IMR-90 (cell line): ENCODE results near the gene SLC25A33. TPM values are rescaled to one million over a fixed set of nuclear protein-coding genes. Genes with fewer than 3 reads are reported as not detected.

Experiments used
- ATAC-seq: fragments of 200-7000 bp; cut with Tn5 transposase; 2 replicates; pipeline ENCODE4 v1.9.1; 2020; ENCODE audit warnings: low read depth, mild to moderate bottlenecking, moderate library complexity
- BruUV-seq: library from RNA; stranded (reverse); fragments of 400-500 nt; replicated peaks from 2 replicates; lab custom pipeline; 2021; lab: Mats Ljungman, UMichigan
- CTCF ChIA-PET: fragments of 300-600 bp; formaldehyde crosslinking; extraction: SDS; loops from one replicate; lab custom pipeline; 2021; ENCODE audit warnings: antibody characterized with exemption; lab: Yijun Ruan, JAX
- POLR2A ChIA-PET: fragments of 300-600 bp; sonication (Branson Sonifier 250); formaldehyde crosslinking; loops from one replicate; lab custom pipeline; 2022; ENCODE audit warnings: antibody characterized with exemption; ENCODE audit not compliant: unreplicated experiment; lab: Charles Lee
- DNase-seq: peaks from one replicate; pipeline ENCODE4 v3.0.0; 2013
- H2AFZ ChIP-seq: replicated peaks from 2 replicates; pipeline ENCODE3; 2013; ENCODE audit warnings: low read length, mild to moderate bottlenecking; ENCODE audit not compliant: poor library complexity
- H2AK5ac ChIP-seq: 2 replicates; pipeline ENCODE4 v1.6.1; 2013; ENCODE audit warnings: low read depth, low read length, inconsistent platforms
- H2AK9ac ChIP-seq: replicated peaks from 2 replicates; pipeline ENCODE3; 2013; ENCODE audit warnings: mild to moderate bottlenecking, low read depth, low read length, moderate library complexity; ENCODE audit not compliant: poor library complexity
- H2BK120ac ChIP-seq: 2 replicates; pipeline ENCODE4 v1.6.1; 2013; ENCODE audit warnings: low read depth, low read length, inconsistent platforms
- H2BK15ac ChIP-seq: 3 replicates; pipeline ENCODE4 v1.6.1; 2013; ENCODE audit warnings: low read depth, low read length, inconsistent platforms
- H2BK20ac ChIP-seq: 2 replicates; pipeline ENCODE4 v1.6.1; 2013; ENCODE audit warnings: low read depth, mild to moderate bottlenecking, inconsistent platforms, low read length, moderate library complexity
- H2BK5ac ChIP-seq: 2 replicates; pipeline ENCODE4 v1.6.1; 2013; ENCODE audit warnings: mild to moderate bottlenecking, low read depth, low read length, inconsistent platforms; ENCODE audit not compliant: poor library complexity, severe bottlenecking
- H3K14ac ChIP-seq: replicated peaks from 2 replicates; pipeline ENCODE4 v1.6.1; 2013; ENCODE audit warnings: low read depth, low read length, inconsistent platforms
- H3K18ac ChIP-seq: 2 replicates; pipeline ENCODE4 v1.6.1; 2013; ENCODE audit warnings: low read depth, low read length, control low read depth
- H3K23ac ChIP-seq: 2 replicates; pipeline ENCODE4 v1.6.1; 2013; ENCODE audit warnings: low read depth, low read length, inconsistent platforms
- H3K27ac ChIP-seq: 2 replicates; pipeline ENCODE4 v1.5.1; 2013; ENCODE audit warnings: mild to moderate bottlenecking, control low read depth, low read length; ENCODE audit not compliant: insufficient read depth
- H3K27me3 ChIP-seq: 2 replicates; pipeline ENCODE4 v1.6.1; 2013; ENCODE audit warnings: low read length; ENCODE audit not compliant: control insufficient read depth, insufficient read depth
- H3K36me3 ChIP-seq: 2 replicates; pipeline ENCODE4 v1.6.1; 2013; ENCODE audit warnings: low read length, mixed read lengths; ENCODE audit not compliant: control insufficient read depth, insufficient read depth
- H3K4ac ChIP-seq: 2 replicates; pipeline ENCODE4 v1.6.1; 2013; ENCODE audit warnings: low read depth, low read length, inconsistent platforms
- H3K4me1 ChIP-seq: 2 replicates; pipeline ENCODE4 v1.6.1; 2013; ENCODE audit warnings: low read length, mixed read lengths; ENCODE audit not compliant: control insufficient read depth, insufficient read depth
- H3K4me2 ChIP-seq: 2 replicates; pipeline ENCODE4 v1.6.1; 2013; ENCODE audit warnings: low read depth, mild to moderate bottlenecking, control low read depth, low read length, moderate library complexity
- H3K4me3 ChIP-seq: 2 replicates; pipeline ENCODE4 v1.5.1; 2013; ENCODE audit warnings: low read depth, mild to moderate bottlenecking, control low read depth, low read length, moderate library complexity; ENCODE audit not compliant: insufficient read depth
- H3K56ac ChIP-seq: 2 replicates; pipeline ENCODE4 v1.6.1; 2013; ENCODE audit warnings: low read length, inconsistent platforms; ENCODE audit not compliant: insufficient read depth; ENCODE audit errors: extremely low read depth
- H3K79me1 ChIP-seq, 2 experiments: 2 replicates each; pipeline ENCODE4 v1.6.1; 2013; ENCODE audit warnings: low read length in 2 of 2, inconsistent platforms in 1 of 2, low read depth in 1 of 2
- H3K9ac ChIP-seq: 2 replicates; pipeline ENCODE4 v1.6.1; 2013; ENCODE audit warnings: low read depth, low read length, control low read depth
- H3K9me1 ChIP-seq: 2 replicates; pipeline ENCODE4 v1.6.1; 2013; ENCODE audit warnings: low read length, inconsistent platforms; ENCODE audit not compliant: insufficient read depth
- H3K9me3 ChIP-seq: 2 replicates; pipeline ENCODE4 v1.6.1; 2013; ENCODE audit warnings: low read length; ENCODE audit not compliant: control insufficient read depth, insufficient read depth
- H4K20me1 ChIP-seq: 2 replicates; pipeline ENCODE4 v1.6.1; 2013; ENCODE audit warnings: low read length, inconsistent platforms; ENCODE audit not compliant: insufficient read depth
- H4K5ac ChIP-seq: 2 replicates; pipeline ENCODE4 v1.6.1; 2013; ENCODE audit warnings: mild to moderate bottlenecking, low read depth, low read length, control low read depth
- H4K8ac ChIP-seq, 2 experiments: 2 replicates each; pipeline ENCODE4 v1.6.1; 2013; ENCODE audit warnings: low read depth in 2 of 2, low read length in 2 of 2, control low read depth in 1 of 2, inconsistent platforms in 1 of 2
- H4K91ac ChIP-seq: 2 replicates; pipeline ENCODE4 v1.6.1; 2013; ENCODE audit warnings: low read depth, low read length, inconsistent platforms; ENCODE audit not compliant: insufficient read depth
- BHLHE40 ChIP-seq: fragments of 150-350 bp; IDR thresholded peaks from 2 replicates; pipeline ENCODE4 v1.6.1; 2016; ENCODE audit warnings: mild to moderate bottlenecking, low read depth, low read length
- CHD1 ChIP-seq: IDR thresholded peaks from 2 replicates; pipeline ENCODE4 v1.6.1; 2012; ENCODE audit warnings: low read depth, low read length, improper control_type of control experiment
- ELK1 ChIP-seq: fragments of 150-350 bp; IDR thresholded peaks from 2 replicates; pipeline ENCODE4 v1.6.1; 2016; ENCODE audit warnings: low read depth, mild to moderate bottlenecking, low read length, moderate library complexity, borderline replicate concordance
- FOS ChIP-seq: fragments of 150-350 bp; IDR thresholded peaks from 2 replicates; pipeline ENCODE4 v1.6.1; 2016; ENCODE audit warnings: low read depth, low read length
- MAFK ChIP-seq: IDR thresholded peaks from 2 replicates; pipeline ENCODE4 v1.6.1; 2012; ENCODE audit warnings: low read depth, low read length, improper control_type of control experiment
- POLR2A ChIP-seq: IDR thresholded peaks from 2 replicates; pipeline ENCODE4 v1.6.1; 2012; ENCODE audit warnings: mild to moderate bottlenecking, low read depth, low read length
- WGBS, 2 experiments: methylation state at CpG; one replicate each; pipeline versions ENCODE4 v1.1.5 to v1.1.7; 2013; ENCODE audit warnings: missing lambda C conversion rate in 2 of 2; ENCODE audit not compliant: insufficient read length in 1 of 2; ENCODE audit errors: extremely low coverage in 2 of 2; 5-methylcytosine and 5-hydroxymethylcytosine counted together
- dilution Hi-C: fragments of 300-500 bp; cut with HindIII; formaldehyde crosslinking; loops from one replicate; pipeline ENCODE4 v1.14.3; 2018; ENCODE audit warnings: low sequenced_read_pairs; ENCODE audit not compliant: unreplicated experiment
- in situ Hi-C: fragments of 300-500 bp; cut with MboI; formaldehyde crosslinking; loops from 3 replicates; pipeline ENCODE4 v1.14.3; 2019; ENCODE audit warnings: low sequenced_read_pairs, inconsistent platforms, mixed read lengths
- intact Hi-C: fragments of 100-400 bp; cut with micrococcal nuclease; formaldehyde crosslinking; loops from 2 replicates; pipeline ENCODE4 v1.10.0; 2022
- polyA plus RNA-seq, 3 experiments: library from polyadenylated mRNA; depleted of rRNA; stranded (reverse); fragments of >200 nt; gene quantifications; 2 replicates each; pipeline ENCODE4 v1.2.3, GENCODE V29; 2012; ENCODE audit warnings: low replicate concordance in 1 of 3
- total RNA-seq: library from RNA; depleted of rRNA; stranded (reverse); fragments of >200 nt; gene quantifications from 2 replicates; pipeline ENCODE4 v1.2.3, GENCODE V29; 2012

The SLC25A33 gene
- total and polyA plus RNA-seq, 2 of the 4 experiments (the other 2 are of a cell fraction) = 2.5 to 3.0 TPM

GRCh38 chr1:9529190-9529589 lies 10.1 kb upstream of the SLC25A33 start:
- peak; percentile 48 for DNase-seq
- H2AFZ ChIP-seq = peak overlapping the region; percentile 72
- POLR2A ChIA-PET = no interaction called here

More at GRCh38 chr1:9529190-9529589, 10.1 kb upstream of the SLC25A33 start:
- no peak overlapping the region for H3K4me2 ChIP-seq
- intact Hi-C loops (no loop called here), dilution Hi-C loops (no loop called here), in situ Hi-C loops (no loop called here)
- H4K8ac ChIP-seq = no peak overlapping the region
- no peak overlapping the region for H3K4me3 ChIP-seq
- H3K79me1 ChIP-seq = no peaks in the 10 kb centered on the region
- no peak overlapping the region for H4K91ac ChIP-seq
- 0 out of 2 replicates have a peak, but pooled peaks have one; percentile 32 for ATAC-seq
- no peak overlapping the region for H3K23ac ChIP-seq
- BruUV-seq = no TSS peak
- H3K14ac ChIP-seq = no peak overlapping the region
- H2BK15ac ChIP-seq = no peak overlapping the region
- H3K4me1 ChIP-seq = no peaks in the 10 kb centered on the region
- H2BK20ac ChIP-seq = no peak overlapping the region
- H2BK120ac ChIP-seq = no peak overlapping the region
- no peaks in the 10 kb centered on the region for H3K36me3 ChIP-seq
- H3K18ac ChIP-seq = no peak overlapping the region
- no peaks in the 10 kb centered on the region for H3K9me1 ChIP-seq
- H2BK5ac ChIP-seq = no peak overlapping the region
- TF ChIP-seq CHD1 (no peak), ELK1 (no peak), BHLHE40 (no peak), MAFK (no peak), POLR2A (no peak), FOS (no peak)
- H2AK5ac ChIP-seq = no peak overlapping the region
- H4K20me1 ChIP-seq = no peaks in the 10 kb centered on the region
- no peak overlapping the region for H2AK9ac ChIP-seq
- no peak overlapping the region for H3K9ac ChIP-seq
- no peaks in the 10 kb centered on the region; the same call in 1 of the 2 replicates for H3K27me3 ChIP-seq
- H3K4ac ChIP-seq = no peak overlapping the region
- no peak overlapping the region for H3K27ac ChIP-seq
- CTCF ChIA-PET = interaction anchor here (1.2 kb wide), 1 partner anchor 32 kb away, joined by 4 read pairs; no protein-coding TSS in a partner anchor
- H3K56ac ChIP-seq = no peak overlapping the region
- H4K5ac ChIP-seq = no peak overlapping the region
- H3K9me3 ChIP-seq = no peaks in the 10 kb centered on the region
- WGBS, 2 experiments = 64% methylated on average over 3 of the region's 8 CpGs; no CpG with 5 or more reads in 1 of the 2 experiments
